Measurements from ENCODE around the gene IL23R.

IL23R gene

DNA sequence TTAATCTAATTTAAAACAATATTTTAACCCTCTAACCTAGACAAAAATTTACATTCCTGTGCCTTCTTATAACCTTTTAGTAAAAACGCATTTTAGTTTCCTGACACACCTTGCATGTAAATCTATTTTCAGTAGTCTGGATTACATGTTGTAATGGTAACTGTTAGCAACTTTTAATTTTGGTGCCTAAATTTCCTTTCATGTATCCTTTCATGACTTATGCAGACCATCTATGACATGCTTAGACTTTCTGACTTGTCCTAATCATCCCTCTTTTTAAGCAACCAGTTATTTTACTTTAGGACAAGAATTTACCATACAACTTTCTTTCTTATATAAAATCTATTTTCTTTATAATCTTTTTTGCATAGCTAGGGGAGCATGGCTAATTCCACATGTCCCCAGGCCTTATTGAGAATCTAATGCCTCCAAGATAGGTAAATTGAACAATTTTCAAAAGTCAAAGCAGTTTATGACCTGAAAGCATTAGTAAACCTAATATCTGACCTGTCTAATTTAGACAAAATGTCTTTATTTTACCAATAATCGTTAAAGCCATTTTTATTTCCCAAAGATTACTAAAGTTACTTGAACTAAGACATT lies 83.9 kb downstream of the IL23R start:
- DNase-seq = no peak

DNA sequence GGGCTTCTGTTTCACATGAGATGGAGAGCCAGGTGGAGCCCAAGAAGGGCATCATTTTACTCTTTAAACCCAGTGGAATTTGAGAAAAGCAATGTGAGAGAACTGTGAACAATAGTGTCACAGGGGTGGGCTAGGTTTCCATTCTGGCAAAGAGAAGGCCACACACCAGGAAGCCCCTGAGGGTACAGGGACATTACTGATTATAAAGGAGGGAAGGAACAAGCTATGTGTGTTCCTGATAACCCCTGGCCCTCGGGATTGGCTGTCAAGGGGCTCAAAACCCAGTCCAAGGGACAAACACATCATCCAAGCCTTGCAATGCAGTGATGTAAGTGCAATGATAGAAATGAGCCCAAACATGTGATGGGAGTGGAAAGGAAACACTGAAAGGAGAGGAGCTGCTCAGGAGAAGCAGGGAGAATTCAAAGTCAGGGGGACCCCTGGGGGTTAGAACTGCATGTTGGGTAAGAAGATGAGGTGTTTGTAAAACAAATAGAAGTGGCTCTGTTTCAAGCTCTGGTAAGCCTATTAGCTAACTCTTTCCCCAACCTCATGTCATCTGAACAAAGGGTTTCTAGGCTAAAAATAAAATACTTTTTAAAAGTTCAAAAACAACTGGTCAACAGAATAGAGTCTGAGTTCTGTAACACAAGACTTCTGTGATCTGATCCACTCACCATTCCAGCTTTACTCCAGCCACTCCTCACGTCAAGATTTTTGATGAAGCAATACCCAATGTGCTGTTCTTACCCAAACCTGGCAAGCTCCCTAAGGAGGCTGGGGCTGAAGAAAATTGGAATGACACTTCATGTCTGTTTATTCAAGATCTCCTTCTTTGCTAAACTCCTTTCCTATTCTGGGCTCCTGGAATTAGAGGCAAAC lies 90.3 kb downstream of the IL23R start:
- DNase-seq = no peak

DNA sequence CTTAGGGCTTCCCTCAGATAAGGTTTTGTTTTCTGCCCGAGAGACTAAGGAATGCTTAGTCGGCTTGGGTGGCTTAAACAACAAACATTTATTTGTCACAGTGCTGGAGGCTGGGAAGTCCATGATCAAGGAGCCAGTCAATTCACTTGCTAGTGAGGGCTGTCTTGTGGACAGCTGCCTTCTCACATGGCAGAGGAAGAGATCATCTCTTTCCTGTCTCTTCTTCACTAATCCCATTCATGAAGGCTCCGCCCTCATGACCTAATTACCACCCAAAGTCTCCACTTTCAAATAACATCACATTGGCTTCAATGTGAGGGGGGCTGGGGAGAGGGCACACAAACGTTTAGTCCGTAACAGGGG lies 90.9 kb downstream of the IL23R start:
- DNase-seq = no peak

DNA sequence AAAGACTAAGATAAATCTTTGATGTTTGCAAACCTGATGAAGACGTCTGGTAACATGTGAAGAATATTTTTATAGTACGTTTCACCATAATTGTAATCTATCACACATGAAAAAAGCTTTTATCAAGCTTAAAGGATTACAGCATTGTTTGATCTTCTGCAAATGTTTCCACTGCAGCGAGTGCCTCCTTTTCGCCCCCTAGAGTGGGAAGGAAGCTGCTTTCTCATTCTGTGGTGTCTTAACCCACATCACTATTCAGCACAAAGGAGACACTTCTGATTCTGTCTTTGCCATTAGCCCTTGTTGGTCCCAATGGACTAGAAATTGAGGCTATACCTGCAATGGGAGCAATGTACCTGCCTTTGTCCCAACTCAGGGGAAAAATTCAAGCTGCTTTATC lies 95.4 kb downstream of the IL23R start:
- peak; percentile 39 for DNase-seq

DNA sequence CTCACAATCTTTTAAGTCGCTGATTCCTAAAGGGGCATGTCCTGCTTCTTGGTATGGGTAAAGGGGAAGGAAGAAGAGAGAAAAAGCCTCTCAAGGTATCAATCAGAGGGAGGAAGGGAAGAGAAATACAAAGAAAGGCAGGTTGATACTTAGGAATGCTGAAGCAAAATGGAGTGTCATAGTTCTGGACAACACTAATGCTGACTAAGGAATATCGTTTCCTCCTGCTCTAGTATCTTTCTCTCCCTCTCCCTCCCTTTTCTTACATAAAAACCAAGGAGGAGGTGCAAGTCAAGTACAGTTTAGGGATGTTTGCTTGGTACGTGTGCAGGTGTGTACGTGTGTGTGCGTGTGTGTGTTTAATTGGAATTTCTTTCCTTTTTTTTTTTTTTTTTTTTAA lies 96.5 kb downstream of the IL23R start:
- no peak for DNase-seq

DNA sequence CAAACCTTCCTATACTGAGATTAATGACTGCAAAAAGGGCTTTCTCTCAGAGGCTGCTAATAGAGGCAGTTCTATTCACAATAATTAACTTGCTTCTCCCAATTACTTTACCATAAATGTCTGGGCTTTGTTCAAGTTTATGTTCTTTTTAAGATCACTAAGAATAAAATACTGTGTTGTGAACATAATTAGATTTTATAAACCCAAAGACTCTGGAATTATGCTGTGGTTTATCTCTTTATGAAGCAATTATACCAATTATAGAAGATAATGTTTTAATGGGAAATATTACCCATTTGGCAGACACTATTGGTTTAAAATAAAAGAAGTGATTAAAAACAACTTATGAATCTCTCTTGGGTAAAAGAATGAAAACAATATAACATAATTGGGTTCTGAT lies 97.9 kb downstream of the IL23R start:
- DNase-seq = no peak

DNA sequence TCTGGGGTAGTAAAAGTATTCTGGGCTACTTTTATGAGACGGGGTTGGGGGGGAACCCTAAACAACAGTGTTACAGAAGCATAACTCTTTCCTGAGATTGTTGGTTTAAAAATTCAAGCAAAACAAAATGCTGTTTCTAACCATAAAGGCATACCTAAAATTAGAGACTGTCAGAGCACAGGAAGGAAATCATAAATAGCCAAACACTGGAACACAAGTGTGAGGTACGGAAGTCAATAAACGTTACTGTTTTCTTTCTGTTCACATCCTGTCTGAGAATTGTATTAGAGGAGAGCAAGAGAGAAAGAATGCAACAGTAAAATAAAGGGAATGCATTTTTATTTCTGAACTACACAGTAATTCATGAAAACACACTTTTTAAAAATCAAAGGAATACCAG lies 98.6 kb downstream of the IL23R start:
- no peak for DNase-seq

DNA sequence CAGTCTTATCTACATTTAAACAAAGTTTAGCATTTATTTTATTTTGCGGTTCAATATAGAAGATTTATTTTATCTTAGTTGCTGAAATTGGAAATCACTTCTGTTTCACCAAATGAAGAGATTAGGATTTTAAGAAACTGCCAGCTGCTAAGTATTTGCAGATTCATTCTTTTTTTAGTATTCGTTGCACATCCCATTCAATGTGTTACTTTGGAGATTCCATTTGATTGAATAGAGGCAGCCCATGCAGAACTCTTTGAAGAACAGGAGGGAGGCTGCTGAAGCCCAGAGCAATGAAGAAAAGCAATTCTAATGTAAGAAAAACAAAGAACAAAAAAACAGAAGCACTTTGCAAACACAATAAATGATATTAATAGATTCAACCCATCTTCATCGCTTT lies 102.8 kb downstream of the IL23R start:
- DNase-seq = no peak

DNA sequence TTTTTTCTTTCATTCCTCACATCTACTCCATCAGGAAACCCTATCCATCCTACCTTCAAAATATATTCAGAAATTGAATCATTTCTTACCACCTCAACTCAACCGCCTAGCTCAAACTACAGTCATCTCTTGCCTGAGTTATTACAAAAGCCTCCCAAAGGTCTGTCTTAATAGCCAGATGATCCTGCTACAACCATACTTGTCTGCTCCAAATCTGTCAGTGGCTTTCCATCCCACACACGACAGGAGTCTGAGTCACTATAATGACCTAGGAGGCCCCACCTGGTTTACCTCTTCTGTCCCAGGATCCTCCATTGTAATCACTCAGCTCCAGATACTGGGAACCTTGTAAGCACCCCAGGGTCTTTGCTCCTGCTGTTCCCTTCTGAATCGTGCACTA lies 104.3 kb downstream of the IL23R start:
- DNase-seq = no peak

DNA sequence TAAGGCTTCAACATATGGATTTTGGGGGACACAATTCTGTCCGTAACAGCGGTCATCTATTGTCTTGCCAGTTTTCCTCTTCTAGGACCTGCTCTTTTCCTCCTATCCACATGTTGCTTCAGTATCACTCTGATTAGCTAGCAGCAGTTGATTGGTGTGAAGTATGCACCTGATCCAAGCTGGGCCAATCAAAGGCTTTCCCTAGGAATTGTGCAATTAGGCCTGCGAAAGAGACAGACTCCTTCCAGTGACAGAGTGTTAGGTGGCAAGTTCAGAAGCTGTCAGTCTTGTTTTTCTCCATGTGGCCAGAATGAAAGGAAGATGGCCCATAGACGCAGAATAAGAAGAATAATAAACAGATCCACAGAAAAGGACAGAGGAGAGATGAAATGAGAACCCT lies 107.3 kb downstream of the IL23R start:
- no peak for DNase-seq

DNA sequence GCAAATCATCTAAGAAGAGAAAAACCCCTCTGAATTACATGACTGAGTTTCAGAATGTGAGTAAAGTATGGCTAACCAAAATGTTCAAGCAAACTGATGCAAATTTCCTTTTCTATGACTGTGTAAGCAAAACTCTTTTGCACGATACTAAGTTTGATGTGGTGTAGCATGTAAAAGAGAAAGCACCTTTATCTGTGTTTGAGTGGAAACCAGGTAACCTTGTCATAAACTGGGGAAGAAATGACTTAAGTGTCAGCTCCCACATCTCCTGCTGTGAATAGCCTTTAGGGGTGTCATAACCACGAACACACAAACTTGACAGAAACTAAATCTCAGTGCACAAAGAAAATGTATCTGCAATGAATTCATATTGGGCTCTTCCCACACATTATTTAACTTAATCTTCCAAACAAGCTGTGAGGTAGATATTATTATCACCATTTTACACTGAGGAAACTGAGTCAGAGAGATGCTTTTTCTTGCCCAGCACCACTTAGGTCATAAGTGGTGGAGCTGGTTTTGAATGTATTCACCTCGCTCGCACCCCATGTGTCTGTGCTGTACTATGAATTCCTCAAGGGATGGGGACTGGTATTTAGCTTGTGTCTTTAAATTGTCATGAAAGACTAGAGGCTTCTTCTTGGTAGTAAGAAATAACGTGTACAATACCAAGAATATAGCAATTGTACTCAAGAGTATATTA lies 108.5 kb downstream of the IL23R start:
- DNase-seq = no peak

DNA sequence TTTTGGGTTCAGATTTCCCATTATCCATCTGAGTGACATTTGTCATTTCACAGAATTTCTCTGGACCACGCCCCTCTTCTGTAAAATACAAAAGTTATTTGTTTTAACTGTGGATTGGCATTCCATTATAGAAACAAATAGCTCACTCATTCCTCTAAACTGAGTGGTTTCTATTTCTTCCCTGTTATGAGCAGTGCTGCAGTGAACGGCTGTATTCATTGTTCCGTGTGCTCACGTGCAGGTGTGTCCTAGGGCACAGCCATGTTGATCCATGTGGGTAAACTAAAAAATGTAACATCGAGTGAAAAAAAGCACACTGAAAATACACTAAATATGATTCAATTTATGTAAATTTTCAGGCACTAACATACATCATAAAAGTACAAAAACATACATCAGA lies 114.4 kb downstream of the IL23R start:
- no peak for DNase-seq

DNA sequence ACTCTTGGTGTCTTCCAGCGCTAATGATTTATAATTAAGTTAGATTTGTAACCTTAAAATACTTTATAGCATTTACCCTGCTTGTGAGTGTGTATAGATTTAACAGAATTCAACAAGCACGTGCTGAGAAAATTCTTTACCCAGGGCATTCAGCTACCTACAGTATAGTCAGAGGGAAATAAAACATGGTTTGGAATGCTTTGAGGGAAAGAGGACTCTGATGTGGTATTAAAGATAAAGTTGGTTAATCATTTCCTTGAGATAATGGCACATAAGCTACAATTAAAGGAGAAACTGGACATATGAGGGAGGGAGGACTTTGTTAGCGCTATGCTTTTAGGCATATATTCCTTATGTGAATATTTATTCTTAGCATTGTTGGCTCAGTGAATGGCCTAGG lies 115.0 kb downstream of the IL23R start:
- DNase-seq = no peak

DNA sequence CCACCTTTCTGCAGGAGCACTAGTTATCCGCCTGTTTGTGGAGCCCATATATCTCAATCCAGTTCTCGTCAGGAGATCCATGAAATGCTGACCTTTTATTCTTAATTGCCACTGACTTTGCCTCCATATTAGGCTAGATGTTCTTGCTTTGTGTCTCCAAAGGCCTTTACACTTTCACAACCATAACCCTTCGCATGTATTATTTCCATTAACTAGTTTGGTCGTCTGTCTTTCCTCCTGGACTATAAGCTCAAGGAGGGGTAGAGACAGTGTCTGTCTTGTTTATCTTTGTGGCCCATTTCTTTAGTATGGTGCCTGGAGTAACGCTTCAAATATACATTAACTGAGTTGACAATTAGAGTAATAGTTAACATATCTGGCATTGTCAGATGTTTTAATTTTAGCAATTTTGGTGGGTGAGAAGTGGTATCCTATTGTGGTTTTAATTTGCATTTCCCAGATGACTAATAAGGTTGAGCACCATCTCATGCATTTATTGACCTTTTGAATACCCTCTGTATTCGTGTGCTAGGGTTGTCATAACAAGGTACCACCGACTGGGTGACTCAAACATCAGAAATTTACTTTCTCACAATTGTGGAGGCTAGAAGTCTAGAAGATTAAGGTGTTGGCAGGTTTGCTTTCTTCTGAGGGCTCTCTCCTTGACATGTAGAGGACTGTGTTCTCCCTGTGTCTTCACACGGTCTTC lies 119.7 kb downstream of the IL23R start:
- DNase-seq = no peak

DNA sequence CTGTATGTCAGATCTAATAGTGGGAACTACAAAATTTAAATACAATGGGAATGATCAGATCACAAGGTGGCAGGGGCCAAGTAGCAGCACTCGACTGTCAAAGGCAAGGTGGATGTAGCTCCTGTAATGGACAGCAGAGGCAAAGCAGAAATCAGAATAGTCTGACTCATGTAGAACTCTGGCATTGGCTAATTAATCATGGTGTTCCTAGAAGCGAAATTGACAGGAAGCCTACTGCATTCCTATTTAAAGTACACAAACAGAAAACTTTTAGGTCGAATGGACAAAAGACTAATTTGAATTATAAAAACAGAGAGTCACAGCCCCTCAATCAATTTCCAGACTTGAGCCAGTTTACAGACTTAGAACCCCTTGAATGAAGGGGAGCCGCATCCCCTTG lies 124.0 kb downstream of the IL23R start:
- no peak for DNase-seq

DNA sequence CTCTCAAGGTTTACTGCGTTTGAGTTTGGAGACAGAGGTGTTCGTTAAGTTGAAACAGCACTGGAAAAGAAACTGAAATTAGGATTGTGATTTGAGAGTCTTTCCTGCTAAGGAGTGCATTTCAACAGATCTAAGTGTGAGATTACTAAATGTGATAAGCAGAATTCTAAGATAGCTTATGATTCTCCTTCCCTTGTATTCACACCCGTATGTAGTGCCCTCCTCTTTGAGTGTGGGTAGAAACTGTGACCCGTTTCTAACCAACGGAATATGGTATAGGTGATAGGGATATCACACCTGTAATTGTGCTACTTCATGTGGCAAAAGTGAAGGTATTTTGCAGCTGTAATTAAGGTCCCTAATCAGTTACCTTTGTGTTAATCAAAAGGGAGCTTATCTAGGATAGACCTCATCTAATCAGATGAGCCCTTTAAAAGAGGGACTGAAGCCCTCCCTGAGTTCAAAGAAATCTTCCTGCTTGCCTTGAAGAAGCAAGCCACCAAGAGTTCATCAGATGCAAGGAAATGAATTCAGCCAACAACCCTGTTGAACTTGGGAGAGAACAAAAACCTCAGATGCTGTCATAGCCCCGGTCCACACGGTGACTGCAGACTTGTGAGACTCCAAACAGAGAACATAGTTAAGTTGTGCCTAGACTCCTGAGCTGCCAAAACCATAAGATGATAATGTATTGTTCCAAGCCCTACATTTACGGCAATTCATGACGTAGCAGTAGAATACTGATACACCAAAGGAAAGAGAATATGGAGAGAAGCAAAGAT lies 128.8 kb downstream of the IL23R start:
- no peak for DNase-seq

DNA sequence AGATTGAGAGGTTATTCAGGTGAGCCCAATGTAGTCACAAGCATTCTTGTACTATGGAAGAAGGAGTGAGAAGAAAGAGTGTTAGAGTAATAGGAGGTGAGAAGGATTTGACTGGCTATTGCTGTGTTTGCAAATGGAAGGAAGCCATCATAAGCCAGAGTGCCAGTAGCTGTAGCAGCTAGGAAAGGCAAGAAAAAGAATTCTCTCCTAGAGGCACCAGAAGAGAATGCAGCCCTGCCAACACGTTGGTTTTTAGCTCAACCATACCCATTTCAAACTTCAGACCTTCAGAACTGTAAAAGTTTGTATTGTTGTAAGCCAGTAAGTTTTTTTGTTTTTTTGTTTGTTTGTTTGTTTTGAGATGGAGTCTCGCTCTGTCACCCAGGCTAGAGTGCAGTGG lies 132.5 kb downstream of the IL23R start:
- DNase-seq = no peak

DNA sequence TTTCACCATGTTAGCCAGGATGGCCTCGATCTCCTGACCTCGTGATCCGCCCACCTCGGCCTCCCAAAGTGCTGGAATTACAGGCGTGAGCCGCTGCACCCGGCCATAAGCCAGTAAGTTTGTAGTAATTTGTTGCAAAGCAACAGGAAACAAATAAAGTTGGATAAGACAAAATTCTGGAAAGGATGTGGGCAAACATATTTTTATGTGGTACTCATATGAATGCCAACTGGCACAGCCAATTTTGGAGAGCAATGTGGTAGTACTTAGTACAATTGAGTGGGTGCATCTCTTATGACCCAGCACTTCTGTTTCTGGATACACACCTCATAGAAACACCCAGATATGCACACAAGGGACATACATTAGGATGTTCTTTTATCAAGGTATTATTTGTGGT lies 133.0 kb downstream of the IL23R start:
- no peak for DNase-seq

DNA sequence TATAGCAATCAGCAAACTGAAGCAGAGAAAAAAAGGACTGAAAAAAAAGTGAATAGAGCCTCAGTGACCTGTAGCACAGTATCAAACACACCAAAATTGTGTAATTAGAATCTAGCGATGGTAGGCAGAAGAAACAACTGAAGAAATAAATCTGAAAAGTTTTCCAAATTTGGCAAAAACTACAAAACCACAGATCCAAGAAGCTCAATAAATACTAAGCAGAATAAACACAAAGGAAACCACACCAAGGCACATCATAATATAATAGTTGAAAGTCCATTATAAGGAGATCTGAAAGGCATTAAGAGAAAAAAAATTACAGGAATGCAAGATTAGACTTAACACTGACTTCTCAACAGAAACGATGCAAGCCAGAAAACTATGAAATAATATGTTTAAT lies 134.3 kb downstream of the IL23R start:
- DNase-seq = no peak

DNA sequence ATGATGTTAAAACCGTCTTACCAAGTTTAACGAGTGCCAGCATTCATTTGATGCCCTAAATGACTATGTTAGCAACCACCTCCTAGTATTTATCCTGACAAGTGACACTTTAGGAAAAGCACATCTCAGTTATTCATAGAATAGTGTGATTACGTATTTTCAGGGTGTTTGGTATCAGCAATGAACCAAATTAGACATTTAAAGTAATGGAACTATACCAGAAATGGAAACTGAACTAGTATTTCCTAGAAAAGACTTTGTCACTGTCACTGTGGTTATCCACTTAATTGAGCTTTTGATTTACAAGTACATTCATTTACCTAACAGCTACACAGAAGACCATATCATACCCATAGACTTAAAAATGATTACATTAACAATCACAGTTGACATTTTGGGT lies 137.8 kb downstream of the IL23R start:
- no peak for DNase-seq

DNA sequence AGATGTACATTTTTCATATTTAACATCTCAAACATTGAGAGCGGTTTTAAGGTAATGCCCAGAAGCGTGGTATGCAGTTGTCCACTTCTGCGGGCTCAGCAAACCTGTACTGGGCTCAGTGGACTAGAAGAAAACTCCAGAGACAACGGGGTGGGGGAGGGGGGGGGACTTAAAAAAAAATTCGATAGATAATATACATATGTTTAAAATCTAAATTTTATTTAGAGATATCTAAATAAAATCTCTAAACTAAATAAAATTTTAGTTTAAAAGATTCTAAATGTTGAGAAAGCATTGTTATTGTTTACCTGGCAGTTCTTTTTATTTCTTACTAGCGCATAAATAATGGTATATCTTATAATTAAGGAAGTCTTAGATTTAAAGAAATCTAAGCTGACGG lies 140.3 kb downstream of the IL23R start:
- no peak for DNase-seq

DNA sequence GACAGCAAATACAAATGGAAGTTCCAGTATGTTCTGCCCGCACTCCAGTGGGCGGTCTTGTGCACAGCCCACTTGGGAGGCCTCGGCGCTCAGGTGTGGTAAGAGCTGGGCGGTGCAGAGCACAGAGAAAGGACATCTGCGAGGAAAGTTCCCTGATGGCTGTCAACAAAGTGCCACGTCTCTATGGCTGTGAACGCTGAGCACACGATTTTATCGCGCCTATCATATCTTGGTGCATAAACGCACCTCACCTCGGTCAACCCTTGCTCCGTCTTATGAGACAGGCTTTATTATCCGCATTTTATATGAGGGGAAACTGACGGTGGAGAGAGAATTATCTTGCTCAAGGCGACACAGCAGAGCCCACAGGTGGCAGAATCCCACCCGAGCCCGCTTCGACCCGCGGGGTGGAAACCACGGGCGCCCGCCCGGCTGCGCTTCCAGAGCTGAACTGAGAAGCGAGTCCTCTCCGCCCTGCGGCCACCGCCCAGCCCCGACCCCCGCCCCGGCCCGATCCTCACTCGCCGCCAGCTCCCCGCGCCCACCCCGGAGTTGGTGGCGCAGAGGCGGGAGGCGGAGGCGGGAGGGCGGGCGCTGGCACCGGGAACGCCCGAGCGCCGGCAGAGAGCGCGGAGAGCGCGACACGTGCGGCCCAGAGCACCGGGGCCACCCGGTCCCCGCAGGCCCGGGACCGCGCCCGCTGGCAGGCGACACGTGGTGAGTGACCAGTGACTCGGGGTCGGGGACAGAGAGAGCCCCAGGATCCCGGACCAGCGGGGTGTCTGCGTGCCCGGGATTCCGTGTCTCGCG lies 141.2 kb downstream of the IL23R start, which contains the start of gene IL12RB2:
TSS of gene IL12RB2 (plus strand) at position 623 of the 810 bp plus-strand sequence. CDS start 12,496 bp downstream, outside the sequence.
- DNase-seq = peak; percentile 41
